ENCODE data around the gene FNDC3A. TPM values are rescaled to one million over a fixed set of nuclear protein-coding genes. Genes with fewer than 3 reads are reported as not detected.

FNDC3A gene
- total RNA-seq, 1 experiment from 2014 or later = 24.3 TPM

GRCh38 chr13:49164712-49165111, 189.0 kb downstream of the FNDC3A start:
- BruUV-seq (replicated peaks) = no TSS peak
- in situ Hi-C loops (cut with HindIII; ENCODE audit: low pct_unique_long_range_greater_than_20kb, low sequenced_read_pairs) (no loop called here), intact Hi-C loops (cut with micrococcal nuclease; ENCODE audit: unreplicated experiment) (no loop called here)
- DNase-seq (ENCODE audit: low read depth, low spot score) (no peak), ATAC-seq (no peak)
- POLR2A ChIA-PET = no interaction called here
- H3K4me1 ChIP-seq (ENCODE audit: control insufficient read depth, insufficient read depth, low read length) = no peaks in the 10 kb centered on the region
- no peak overlapping the region for H3K27ac ChIP-seq (ENCODE audit: low read length)
- no peaks in the 10 kb centered on the region for H3K36me3 ChIP-seq (ENCODE audit: control insufficient read depth, insufficient read depth, low read length)
- H3K27me3 ChIP-seq (ENCODE audit: control insufficient read depth, insufficient read depth, low read length) = no peaks in the 10 kb centered on the region
- CTCF ChIA-PET = no interaction called here
- H3K9me3 ChIP-seq (ENCODE audit: control insufficient read depth, insufficient read depth, low read depth, low read length) = no peaks in the 10 kb centered on the region
- H3K4me3 ChIP-seq (ENCODE audit: low read depth in 2 of 2, low read length in 2 of 2) = no peak overlapping the region
- TF ChIP-seq POLR2AphosphoS5 (IDR thresholded peaks at IDR 0.05; ENCODE audit: low read depth, low read length) (no peak), REST (IDR thresholded peaks at IDR 0.05; ENCODE audit: insufficient read depth in 1 of 2, low read depth in 2 of 2, low read length in 1 of 2) (no peak), CTCF (IDR thresholded peaks at IDR 0.05) (no peak), SIN3A (IDR thresholded peaks at IDR 0.05; ENCODE audit: borderline replicate concordance, insufficient read depth, low read depth, low read length) (no peak), TCF7L2 (IDR thresholded peaks at IDR 0.05; ENCODE audit: low read depth, low read length) (no peak)

- DNase-seq (ENCODE audit: low read depth, low spot score) (no peak), ATAC-seq (no peak)
- ChIA-PET POLR2A (no interaction called here), CTCF (no interaction called here)
- Histone ChIP-seq H3K4me1 (ENCODE audit: control insufficient read depth, insufficient read depth, low read length) (no peaks in the 10 kb centered on the region), H3K4me3 (ENCODE audit: low read depth in 2 of 2, low read length in 2 of 2) (no peak overlapping the region), H3K36me3 (ENCODE audit: control insufficient read depth, insufficient read depth, low read length) (no peaks in the 10 kb centered on the region; the same call in 1 of the 2 replicates), H3K27me3 (ENCODE audit: control insufficient read depth, insufficient read depth, low read length) (no peaks in the 10 kb centered on the region), H3K27ac (ENCODE audit: low read length) (no peak overlapping the region), H3K9me3 (ENCODE audit: control insufficient read depth, insufficient read depth, low read depth, low read length) (no peaks in the 10 kb centered on the region)
- intact Hi-C loops (cut with micrococcal nuclease; ENCODE audit: unreplicated experiment) (no loop called here), in situ Hi-C loops (cut with HindIII; ENCODE audit: low pct_unique_long_range_greater_than_20kb, low sequenced_read_pairs) (no loop called here)
- BruUV-seq (replicated peaks) = no TSS peak
- no peak for TF ChIP-seq CTCF (IDR thresholded peaks at IDR 0.05)
- TF ChIP-seq REST (IDR thresholded peaks at IDR 0.05; ENCODE audit: insufficient read depth in 1 of 2, low read depth in 2 of 2, low read length in 1 of 2) = no peak
- no peak for TF ChIP-seq TCF7L2 (IDR thresholded peaks at IDR 0.05; ENCODE audit: low read depth, low read length)
- TF ChIP-seq SIN3A (IDR thresholded peaks at IDR 0.05; ENCODE audit: borderline replicate concordance, insufficient read depth, low read depth, low read length) = no peak
- TF ChIP-seq POLR2AphosphoS5 (IDR thresholded peaks at IDR 0.05; ENCODE audit: low read depth, low read length) = no peak
Observed at GRCh38 chr13:49165798-49166752, 190.4 kb downstream of the FNDC3A start.
